Effector memory CD4-positive, alpha-beta T cell (primary cell): Measurements from ENCODE around the gene EPB41L4A.
"Not testable (repeated sequence)": the region's sequence is repeated elsewhere in the genome, so short reads cannot be mapped to it uniquely, and the experiment has no call there.

ENCODE experiments used
- DNase-seq, 3 donors: peaks; one replicate each; pipeline ENCODE4 v3.0.0-alpha.2; 2020
- H3K27ac ChIP-seq: 2 replicates; pipeline ENCODE4 v1.7.0; 2013; ENCODE audit warnings: mild to moderate bottlenecking, low read length, moderate library complexity; ENCODE audit not compliant: insufficient read depth, poor library complexity, severe bottlenecking
- H3K27me3 ChIP-seq: replicated peaks from 2 replicates; pipeline ENCODE4 v1.7.0; 2013; ENCODE audit warnings: mild to moderate bottlenecking, low read length; ENCODE audit not compliant: insufficient read depth, control insufficient read depth, poor library complexity, severe bottlenecking
- H3K36me3 ChIP-seq: 2 replicates; pipeline ENCODE4 v1.7.0; 2013; ENCODE audit warnings: mild to moderate bottlenecking, low read length, moderate library complexity; ENCODE audit not compliant: control insufficient read depth, insufficient read depth
- H3K4me1 ChIP-seq: 2 replicates; pipeline ENCODE4 v1.7.0; 2013; ENCODE audit warnings: low read length, mild to moderate bottlenecking; ENCODE audit not compliant: control insufficient read depth, insufficient read depth, poor library complexity, severe bottlenecking
- H3K4me3 ChIP-seq: 2 replicates; pipeline ENCODE4 v1.7.0; 2013; ENCODE audit warnings: low read length, low read depth, mild to moderate bottlenecking; ENCODE audit not compliant: insufficient read depth, poor library complexity, severe bottlenecking
- H3K9me3 ChIP-seq: 2 replicates; pipeline ENCODE4 v1.7.0; 2013; ENCODE audit warnings: mild to moderate bottlenecking, low read length, moderate library complexity; ENCODE audit not compliant: control insufficient read depth

EPB41L4A gene

DNA sequence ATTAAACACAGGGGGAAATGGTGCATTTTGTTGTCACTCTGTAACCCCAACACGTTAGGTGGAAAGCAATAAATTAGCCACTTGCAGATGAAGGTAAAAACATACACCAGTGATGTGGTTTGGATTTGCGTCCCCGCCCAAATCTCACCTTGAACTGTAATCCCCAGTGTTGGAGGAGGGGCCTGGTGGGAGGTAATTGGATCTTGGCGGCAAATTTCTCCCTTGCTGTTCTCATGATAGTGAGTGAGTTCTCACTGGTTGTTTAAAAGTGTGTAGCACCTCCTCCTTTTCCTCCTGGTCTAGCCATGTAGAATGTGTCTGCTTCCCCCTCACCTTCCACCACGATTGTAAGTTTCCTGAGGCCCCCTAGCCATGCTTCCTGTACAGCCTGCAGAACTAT lies 17.2 kb downstream of the EPB41L4A start:
- no peak overlapping the region for H3K27ac ChIP-seq
- no peaks in the 10 kb centered on the region for H3K36me3 ChIP-seq
- no peak overlapping the region for H3K4me3 ChIP-seq
- no peak for DNase-seq
- H3K27me3 ChIP-seq, result no peaks in the 10 kb centered on the region
- no peaks in the 10 kb centered on the region for H3K4me1 ChIP-seq
- H3K9me3 ChIP-seq, result no peaks in the 10 kb centered on the region

DNA sequence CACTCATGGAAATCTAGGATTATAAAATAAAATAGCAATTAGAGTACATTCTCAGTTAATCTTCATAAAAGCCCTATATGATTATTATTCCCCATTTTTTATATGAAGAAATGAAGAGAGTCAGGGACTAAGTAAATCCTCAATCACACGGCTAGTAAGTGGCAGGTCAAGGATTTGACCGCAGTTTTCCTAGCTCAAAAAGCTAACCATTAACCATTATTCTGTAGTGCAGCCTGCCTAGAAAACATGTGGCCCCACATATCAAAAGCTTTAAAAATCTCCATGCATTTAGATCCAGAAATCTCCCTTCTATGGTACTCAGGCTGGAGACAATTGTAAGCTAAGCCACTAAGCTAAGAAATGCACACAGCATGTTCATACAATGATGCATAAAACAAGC lies 21.4 kb downstream of the EPB41L4A start:
- Histone ChIP-seq H3K4me3 (no peak overlapping the region), H3K36me3 (no peaks in the 10 kb centered on the region), H3K27me3 (no peaks in the 10 kb centered on the region), H3K9me3 (no peaks in the 10 kb centered on the region), H3K27ac (no peak overlapping the region), H3K4me1 (no peaks in the 10 kb centered on the region)
- DNase-seq, result no peak

DNA sequence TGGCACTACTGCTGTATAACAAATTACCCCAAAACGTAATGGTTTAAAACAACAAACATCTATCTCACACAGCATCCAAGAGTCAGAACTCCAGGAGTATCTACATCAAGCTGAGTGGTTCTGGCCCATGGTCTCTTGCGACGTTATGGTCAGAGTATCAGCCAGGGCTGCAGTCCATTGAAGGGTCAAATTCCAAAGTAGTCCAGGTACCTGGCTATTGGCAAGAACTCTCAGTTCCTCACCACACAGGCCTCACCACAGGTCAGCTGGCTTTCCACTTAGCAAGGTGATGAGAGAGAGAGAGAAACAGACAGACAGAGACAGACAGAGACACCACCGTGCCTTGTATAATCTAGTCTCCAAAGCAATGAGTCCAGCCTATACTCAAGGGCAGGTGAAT lies 22.6 kb downstream of the EPB41L4A start:
- no peak overlapping the region for H3K4me3 ChIP-seq
- no peaks in the 10 kb centered on the region for H3K4me1 ChIP-seq
- H3K36me3 ChIP-seq, result no peaks in the 10 kb centered on the region
- DNase-seq, result no peak
- no peaks in the 10 kb centered on the region for H3K9me3 ChIP-seq
- H3K27ac ChIP-seq, result no peak overlapping the region
- no peaks in the 10 kb centered on the region for H3K27me3 ChIP-seq

DNA sequence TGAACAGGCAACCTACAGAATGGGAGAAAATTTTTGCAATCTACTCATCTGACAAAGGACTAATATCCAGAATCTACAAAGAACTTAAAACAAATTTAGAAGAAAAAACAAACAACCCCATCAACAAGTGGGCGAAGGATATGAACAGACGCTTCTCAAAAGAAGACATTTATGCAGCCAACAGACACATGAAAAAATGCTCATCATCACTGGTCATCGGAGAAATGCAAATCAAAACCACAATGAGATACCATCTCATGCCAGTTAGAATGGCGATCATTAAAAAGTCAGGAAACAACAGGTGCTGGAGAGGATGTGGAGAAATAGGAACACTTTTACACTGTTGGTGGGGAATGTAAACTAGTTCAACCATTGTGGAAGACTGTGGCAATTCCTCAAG lies 23.8 kb downstream of the EPB41L4A start:
- H3K9me3 ChIP-seq, H3K4me3 ChIP-seq, H3K27me3 ChIP-seq, DNase-seq, H3K36me3 ChIP-seq, H3K27ac ChIP-seq, H3K4me1 ChIP-seq: not testable (repeated sequence)

DNA sequence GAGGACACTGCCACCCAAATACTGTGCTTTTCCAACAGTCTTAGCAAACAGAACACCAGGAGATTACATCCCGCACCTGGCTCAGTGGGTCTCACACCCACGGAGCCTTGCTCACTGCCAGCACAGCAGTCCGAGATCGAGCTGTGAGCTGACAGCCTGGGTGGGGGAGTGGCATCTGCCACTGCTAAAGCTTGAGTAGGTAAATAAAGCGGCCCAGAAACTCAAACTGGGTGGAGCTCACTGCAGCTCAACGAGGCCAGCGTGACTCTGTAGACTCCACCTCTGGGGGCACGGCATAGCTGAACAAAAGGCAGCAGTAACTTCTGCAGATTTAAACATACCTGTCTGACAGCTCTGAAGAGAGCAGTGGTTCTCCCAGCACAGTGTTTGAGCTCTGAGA lies 28.8 kb downstream of the EPB41L4A start:
- DNase-seq, result no peak
- H3K36me3 ChIP-seq, result no peaks in the 10 kb centered on the region
- H3K27ac ChIP-seq, result no peak overlapping the region
- H3K27me3 ChIP-seq, result no peaks in the 10 kb centered on the region
- no peaks in the 10 kb centered on the region for H3K9me3 ChIP-seq
- H3K4me3 ChIP-seq, result no peak overlapping the region
- H3K4me1 ChIP-seq, result no peaks in the 10 kb centered on the region

DNA sequence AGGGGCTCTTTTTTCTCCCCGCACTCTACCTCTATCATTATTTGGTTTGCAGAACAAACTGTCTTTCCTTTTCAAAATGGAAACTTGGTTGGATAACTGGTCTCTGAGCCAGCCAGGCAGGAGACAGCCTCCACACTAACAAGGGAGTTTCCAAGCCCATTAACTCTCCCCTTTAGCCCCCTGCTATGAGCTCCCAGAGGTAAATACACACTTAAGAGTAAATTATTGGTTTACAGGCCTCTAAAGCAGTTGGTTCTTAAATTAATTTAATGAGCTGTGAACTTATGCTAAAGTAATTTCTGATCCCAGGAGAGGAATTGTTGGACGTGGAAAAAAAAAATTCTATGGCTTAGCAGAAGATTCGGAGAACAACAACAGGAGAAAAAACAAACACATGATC lies 30.3 kb downstream of the EPB41L4A start:
- Histone ChIP-seq H3K4me1 (no peaks in the 10 kb centered on the region), H3K27ac (no peak overlapping the region)

DNA sequence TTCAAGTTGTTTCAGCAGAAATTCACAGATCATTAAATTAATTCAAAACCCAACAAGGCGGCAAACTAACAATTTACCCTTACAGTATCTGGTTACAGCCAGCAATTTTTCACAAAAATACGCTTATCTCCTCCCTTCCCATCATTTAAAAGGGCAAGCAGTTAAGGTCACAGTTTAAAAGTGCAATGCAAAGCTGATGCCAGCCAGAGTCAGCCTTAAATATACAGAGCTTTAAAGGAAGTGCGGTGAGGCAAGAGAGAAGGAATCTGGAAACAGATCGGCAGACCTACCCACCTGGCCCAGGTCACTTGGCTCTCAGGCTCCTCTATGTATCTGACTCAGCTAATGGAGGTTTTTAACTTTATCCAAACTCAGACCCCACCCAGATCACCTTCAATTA lies 31.0 kb downstream of the EPB41L4A start:
- H3K4me1 ChIP-seq, result no peaks in the 10 kb centered on the region
- H3K36me3 ChIP-seq, result no peaks in the 10 kb centered on the region
- H3K27ac ChIP-seq, result no peak overlapping the region
- H3K9me3 ChIP-seq, result no peaks in the 10 kb centered on the region
- no peak overlapping the region for H3K4me3 ChIP-seq
- DNase-seq, result no peak
- no peaks in the 10 kb centered on the region for H3K27me3 ChIP-seq

More for the DNA sequence above, 30.3 kb downstream of the EPB41L4A start:
- H3K9me3 ChIP-seq, result no peaks in the 10 kb centered on the region
- no peak overlapping the region for H3K4me3 ChIP-seq
- no peaks in the 10 kb centered on the region for H3K27me3 ChIP-seq
- H3K36me3 ChIP-seq, result no peaks in the 10 kb centered on the region
- DNase-seq, result no peak

DNA sequence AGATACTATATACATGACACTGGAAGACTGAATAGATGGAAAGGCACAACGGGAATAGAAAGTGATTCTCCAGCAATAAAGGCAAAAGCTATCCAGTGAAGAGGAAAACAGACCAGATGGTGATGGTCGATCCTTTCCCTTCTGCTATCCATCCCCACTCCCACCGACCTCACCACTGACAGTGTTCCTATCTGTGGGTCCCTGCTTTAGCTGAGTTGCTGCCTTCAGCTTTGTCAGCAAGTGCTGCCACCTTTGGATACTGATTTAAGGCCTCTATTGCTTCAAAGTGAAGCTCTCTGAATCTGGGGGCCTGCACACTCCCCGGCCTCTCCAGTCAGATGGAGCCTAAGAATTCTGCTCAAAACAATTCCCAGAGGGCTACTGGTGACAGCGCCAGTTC lies 32.3 kb downstream of the EPB41L4A start:
- Histone ChIP-seq H3K9me3 (no peaks in the 10 kb centered on the region), H3K36me3 (no peaks in the 10 kb centered on the region), H3K27ac (no peak overlapping the region), H3K4me1 (no peaks in the 10 kb centered on the region), H3K4me3 (no peak overlapping the region), H3K27me3 (no peaks in the 10 kb centered on the region)
- DNase-seq, result no peak

DNA sequence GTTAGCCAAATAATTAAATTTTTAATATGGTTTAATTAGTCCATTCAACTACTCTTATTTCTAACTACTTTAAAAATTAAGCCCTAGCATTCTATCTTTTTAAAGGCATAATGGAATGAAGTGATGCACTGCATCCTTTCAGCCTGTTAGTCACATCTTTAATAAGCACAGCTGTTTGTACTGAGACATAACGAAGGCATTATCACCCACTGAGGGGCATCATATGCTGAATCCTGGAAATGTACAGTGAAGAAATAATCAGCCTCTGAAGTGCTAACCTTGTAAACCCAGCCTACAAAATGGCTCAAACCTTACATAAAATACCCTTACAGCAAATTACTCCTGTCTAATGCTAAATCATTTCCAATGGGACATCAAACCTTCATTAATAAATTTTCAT lies 33.1 kb downstream of the EPB41L4A start:
- DNase-seq, result no peak
- Histone ChIP-seq H3K27ac (no peak overlapping the region), H3K9me3 (no peaks in the 10 kb centered on the region), H3K36me3 (no peaks in the 10 kb centered on the region), H3K4me3 (no peak overlapping the region), H3K4me1 (no peaks in the 10 kb centered on the region), H3K27me3 (no peaks in the 10 kb centered on the region)

DNA sequence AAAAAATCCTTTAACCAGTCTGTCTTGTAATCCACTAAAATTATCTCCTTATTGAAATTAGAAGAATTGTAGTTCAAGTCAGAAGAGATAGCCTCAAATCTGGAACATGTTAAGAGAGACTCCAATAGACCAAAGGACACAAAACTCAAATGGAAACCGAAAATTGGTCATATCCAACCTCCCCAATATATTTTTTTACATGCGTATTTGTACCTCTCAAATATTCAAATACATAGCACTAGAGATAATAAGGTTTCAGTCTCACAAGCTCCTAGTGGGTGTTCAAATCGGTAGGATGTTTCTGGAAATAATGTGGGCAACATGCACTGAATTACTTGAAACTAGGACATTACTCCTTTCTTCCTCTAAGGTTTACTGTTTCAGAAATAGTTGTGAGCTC lies 33.5 kb downstream of the EPB41L4A start:
- no peak overlapping the region for H3K4me3 ChIP-seq
- H3K36me3 ChIP-seq, result no peaks in the 10 kb centered on the region
- no peak for DNase-seq

DNA sequence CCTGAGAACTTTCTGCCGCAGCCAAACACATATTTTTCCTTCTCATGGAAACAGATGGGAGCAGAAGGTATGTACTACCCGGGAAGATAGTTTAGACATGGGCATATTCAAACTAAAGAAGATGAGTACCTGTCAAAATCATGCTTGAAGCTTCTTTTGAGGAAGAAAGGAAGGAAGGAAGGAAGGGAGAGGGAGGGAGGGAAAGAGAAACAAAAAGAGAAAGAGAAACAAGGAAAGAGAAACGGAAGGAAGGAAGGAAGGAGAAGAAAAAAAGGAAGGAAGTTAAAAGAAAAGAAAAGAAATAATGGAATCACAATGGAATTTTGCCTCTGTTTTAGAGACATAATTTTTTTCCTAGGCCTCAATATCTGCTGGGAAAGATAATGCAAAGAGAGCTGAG lies 34.6 kb downstream of the EPB41L4A start:
- Histone ChIP-seq H3K4me1 (no peaks in the 10 kb centered on the region), H3K4me3 (no peak overlapping the region), H3K36me3 (no peaks in the 10 kb centered on the region), H3K9me3 (no peaks in the 10 kb centered on the region), H3K27ac (no peak overlapping the region), H3K27me3 (no peaks in the 10 kb centered on the region)
- DNase-seq, result no peak

More for the DNA sequence above, 33.5 kb downstream of the EPB41L4A start:
- no peaks in the 10 kb centered on the region for H3K9me3 ChIP-seq
- no peak overlapping the region for H3K27ac ChIP-seq
- H3K27me3 ChIP-seq, result no peaks in the 10 kb centered on the region
- no peaks in the 10 kb centered on the region for H3K4me1 ChIP-seq
